ENCODE results near the gene PDE1C.

PDE1C gene

DNA sequence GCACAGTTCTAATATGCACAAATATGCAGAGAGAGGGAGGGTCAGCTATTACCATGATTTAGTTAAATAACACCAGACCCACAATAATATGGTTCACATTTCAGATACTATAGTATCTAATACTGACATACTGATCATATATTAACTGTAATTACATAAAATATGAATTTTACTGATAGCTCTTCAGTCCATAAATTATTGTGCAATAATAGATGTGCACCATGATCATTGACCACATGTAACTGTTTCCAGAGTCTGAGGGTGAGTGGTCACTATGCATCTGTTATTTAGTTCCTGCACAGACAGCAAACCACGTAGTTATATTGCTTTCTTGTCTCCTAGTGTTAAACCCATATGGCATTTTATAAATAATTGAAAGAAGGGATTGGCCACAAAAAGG, 353.9 kb downstream of the PDE1C start:
- Histone ChIP-seq H3K27ac (ENCODE audit: low read depth, low read length) (no peak overlapping the region), H3K27me3 (ENCODE audit: control insufficient read depth in 5 of 5, insufficient read depth in 4 of 5, low read length in 5 of 5) (peaks cover 0 to 8% (median 0%) of the 10 kb centered on the region in 5 donors), H3K4me1 (ENCODE audit: control insufficient read depth in 5 of 5, insufficient read depth in 5 of 5, low read length in 5 of 5) (no peaks in the 10 kb centered on the region), H3K4me3 (ENCODE audit: low read depth in 1 of 5, low read length in 5 of 5) (no peak overlapping the region), H3K36me3 (ENCODE audit: control insufficient read depth in 5 of 5, insufficient read depth in 5 of 5, low read length in 5 of 5) (no peaks in the 10 kb centered on the region), H3K9me3 (ENCODE audit: control insufficient read depth in 5 of 5, low read length in 5 of 5) (peaks cover 0 to 4% (median 0%) of the 10 kb centered on the region in 5 donors), H3K9ac (ENCODE audit: low read length in 5 of 5) (no peak overlapping the region)

- Histone ChIP-seq H3K36me3 (ENCODE audit: control insufficient read depth in 5 of 5, insufficient read depth in 5 of 5, low read length in 5 of 5) (no peaks in the 10 kb centered on the region), H3K9me3 (ENCODE audit: control insufficient read depth in 5 of 5, low read length in 5 of 5) (peaks cover 0 to 4% (median 0%) of the 10 kb centered on the region in 5 donors), H3K4me3 (ENCODE audit: low read depth in 1 of 5, low read length in 5 of 5) (no peak overlapping the region), H3K9ac (ENCODE audit: low read length in 5 of 5) (no peak overlapping the region), H3K27ac (ENCODE audit: low read depth, low read length) (no peak overlapping the region), H3K4me1 (ENCODE audit: control insufficient read depth in 5 of 5, insufficient read depth in 5 of 5, low read length in 5 of 5) (no peaks in the 10 kb centered on the region), H3K27me3 (ENCODE audit: control insufficient read depth in 5 of 5, insufficient read depth in 4 of 5, low read length in 5 of 5) (peaks cover 0 to 5% (median 0%) of the 10 kb centered on the region in 5 donors)
These were observed 360.0 kb downstream of the PDE1C start for GRCh38 chr7:31710171-31710570.

GRCh38 chr7:31707089-31707488, 363.1 kb downstream of the PDE1C start:
- no peaks in the 10 kb centered on the region for H3K36me3 ChIP-seq (ENCODE audit: control insufficient read depth in 5 of 5, insufficient read depth in 5 of 5, low read length in 5 of 5)
- H3K4me3 ChIP-seq (ENCODE audit: low read depth in 1 of 5, low read length in 5 of 5) = no peak overlapping the region
- no peaks in the 10 kb centered on the region for H3K9me3 ChIP-seq (ENCODE audit: control insufficient read depth in 5 of 5, low read length in 5 of 5)
- H3K27ac ChIP-seq (ENCODE audit: low read depth, low read length) = no peak overlapping the region
- H3K4me1 ChIP-seq (ENCODE audit: control insufficient read depth in 5 of 5, insufficient read depth in 5 of 5, low read length in 5 of 5) = no peaks in the 10 kb centered on the region
- no peak overlapping the region for H3K9ac ChIP-seq (ENCODE audit: low read length in 5 of 5)
- H3K27me3 ChIP-seq (ENCODE audit: control insufficient read depth in 5 of 5, insufficient read depth in 4 of 5, low read length in 5 of 5) = peaks cover 0 to 2% (median 0%) of the 10 kb centered on the region in 5 donors

DNA sequence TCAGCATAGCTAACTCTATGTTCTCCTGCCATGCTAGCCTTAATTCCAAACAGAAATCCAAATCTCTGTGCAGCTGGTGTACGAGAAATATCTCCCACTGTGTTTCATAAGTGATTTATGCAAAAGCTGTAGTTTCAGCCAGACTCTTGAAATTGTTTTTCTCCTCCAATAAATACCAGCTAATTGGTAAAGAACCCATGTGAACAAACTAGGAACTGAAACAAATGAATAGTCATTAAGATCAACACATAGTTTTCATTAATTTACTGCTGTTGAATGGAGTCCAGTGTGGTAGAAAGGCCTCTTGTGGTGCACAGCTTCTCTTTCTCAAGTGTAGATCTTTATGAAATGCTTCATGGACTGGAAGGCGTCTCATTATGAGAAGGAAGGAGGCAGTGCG, 364.8 kb downstream of the PDE1C start:
- H3K9ac ChIP-seq (ENCODE audit: low read length in 5 of 5) = no peak overlapping the region
- no peaks in the 10 kb centered on the region for H3K36me3 ChIP-seq (ENCODE audit: control insufficient read depth in 5 of 5, insufficient read depth in 5 of 5, low read length in 5 of 5)
- H3K9me3 ChIP-seq (ENCODE audit: control insufficient read depth in 5 of 5, low read length in 5 of 5) = no peaks in the 10 kb centered on the region
- no peak overlapping the region for H3K4me3 ChIP-seq (ENCODE audit: low read depth in 1 of 5, low read length in 5 of 5)
- H3K27ac ChIP-seq (ENCODE audit: low read depth, low read length) = no peak overlapping the region
- H3K27me3 ChIP-seq (ENCODE audit: control insufficient read depth in 5 of 5, insufficient read depth in 4 of 5, low read length in 5 of 5) = peaks cover 0 to 2% (median 0%) of the 10 kb centered on the region in 5 donors
- H3K4me1 ChIP-seq (ENCODE audit: control insufficient read depth in 5 of 5, insufficient read depth in 5 of 5, low read length in 5 of 5) = no peaks in the 10 kb centered on the region

GRCh38 chr7:31702354-31702753, 367.9 kb downstream of the PDE1C start:
- H3K27me3 ChIP-seq (ENCODE audit: control insufficient read depth in 5 of 5, insufficient read depth in 4 of 5, low read length in 5 of 5) = no peaks in the 10 kb centered on the region
- no peaks in the 10 kb centered on the region for H3K4me1 ChIP-seq (ENCODE audit: control insufficient read depth in 5 of 5, insufficient read depth in 5 of 5, low read length in 5 of 5)
- no peaks in the 10 kb centered on the region for H3K9me3 ChIP-seq (ENCODE audit: control insufficient read depth in 5 of 5, low read length in 5 of 5)
- no peaks in the 10 kb centered on the region for H3K36me3 ChIP-seq (ENCODE audit: control insufficient read depth in 5 of 5, insufficient read depth in 5 of 5, low read length in 5 of 5)
- H3K9ac ChIP-seq (ENCODE audit: low read length in 5 of 5) = no peak overlapping the region
- H3K27ac ChIP-seq (ENCODE audit: low read depth, low read length) = no peak overlapping the region
- H3K4me3 ChIP-seq (ENCODE audit: low read depth in 1 of 5, low read length in 5 of 5) = no peak overlapping the region
